IMR-90 (cell line): ENCODE data around the gene RSRC1.

ENCODE experiments used
- BHLHE40 ChIP-seq: fragments of 150-350 bp; IDR thresholded peaks from 2 replicates; pipeline ENCODE4 v1.6.1; 2016; ENCODE audit warnings: mild to moderate bottlenecking, low read depth, low read length
- CEBPB ChIP-seq: IDR thresholded peaks from 2 replicates; pipeline ENCODE4 v1.6.1; 2012; ENCODE audit warnings: low read depth, low read length, improper control_type of control experiment
- CHD1 ChIP-seq: IDR thresholded peaks from 2 replicates; pipeline ENCODE4 v1.6.1; 2012; ENCODE audit warnings: low read depth, low read length, improper control_type of control experiment
- MAFK ChIP-seq: IDR thresholded peaks from 2 replicates; pipeline ENCODE4 v1.6.1; 2012; ENCODE audit warnings: low read depth, low read length, improper control_type of control experiment
- MAZ ChIP-seq: IDR thresholded peaks from 2 replicates; pipeline ENCODE4 v1.6.1; 2012; ENCODE audit warnings: low read depth, mild to moderate bottlenecking, low read length, improper control_type of control experiment, moderate library complexity, borderline replicate concordance
- MXI1 ChIP-seq: IDR thresholded peaks from 2 replicates; pipeline ENCODE4 v1.6.1; 2012; ENCODE audit warnings: low read depth, mild to moderate bottlenecking, low read length, moderate library complexity, borderline replicate concordance
- NFE2L2 ChIP-seq: fragments of 150-350 bp; IDR thresholded peaks from 2 replicates; pipeline ENCODE4 v1.6.1; 2016; ENCODE audit warnings: low read depth, mild to moderate bottlenecking, low read length
- POLR2A ChIP-seq: IDR thresholded peaks from 2 replicates; pipeline ENCODE4 v1.6.1; 2012; ENCODE audit warnings: mild to moderate bottlenecking, low read depth, low read length
- RAD21 ChIP-seq: IDR thresholded peaks from 2 replicates; pipeline ENCODE4 v1.6.1; 2012; ENCODE audit warnings: low read length, improper control_type of control experiment
- RCOR1 ChIP-seq: IDR thresholded peaks from 2 replicates; pipeline ENCODE4 v1.6.1; 2012; ENCODE audit warnings: mild to moderate bottlenecking, low read length, improper control_type of control experiment; ENCODE audit not compliant: insufficient replicate concordance
- RFX5 ChIP-seq: IDR thresholded peaks from 2 replicates; pipeline ENCODE4 v1.8.0; 2012; ENCODE audit warnings: low read depth, mild to moderate bottlenecking, low read length, moderate library complexity
- TF ChIP-seq, protein P1 (sequence below): fragments of 150-350 bp; IDR thresholded peaks from 2 replicates; pipeline ENCODE4 v1.6.1; 2017; ENCODE audit warnings: mild to moderate bottlenecking, antibody characterized with exemption, low read length, low read depth
- TF ChIP-seq, protein P2 (sequence below): conservative IDR thresholded peaks from 2 replicates; pipeline ENCODE4 v1.5.1; 2012; ENCODE audit warnings: mild to moderate bottlenecking, low read depth, low read length, improper control_type of control experiment
- TF ChIP-seq, protein P3 (sequence below): fragments of 150-350 bp; IDR thresholded peaks from 2 replicates; pipeline ENCODE4 v1.6.1; 2016; ENCODE audit warnings: low read depth, mild to moderate bottlenecking, low read length, moderate library complexity, borderline replicate concordance

DNA sequence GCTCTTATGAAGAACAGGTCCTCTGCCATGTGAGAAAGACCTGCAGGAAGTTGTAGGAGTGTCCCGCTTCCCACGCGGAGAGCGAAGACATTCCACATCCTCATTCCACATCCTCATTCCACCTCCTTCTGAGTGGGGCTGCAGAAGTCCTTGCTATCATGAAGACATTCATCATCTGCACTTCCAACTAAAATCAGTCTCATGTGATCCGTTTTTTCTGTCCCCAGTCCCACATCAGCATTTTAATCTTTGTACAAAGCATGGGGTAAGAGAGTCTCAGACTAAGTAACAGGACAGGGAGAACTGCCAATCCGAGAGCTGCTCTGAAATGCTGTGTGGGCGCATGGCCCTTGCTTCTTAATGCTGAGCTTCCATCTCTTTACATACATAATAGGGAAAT, 227.2 kb downstream of the RSRC1 start:
- TF ChIP-seq, protein P1, sequence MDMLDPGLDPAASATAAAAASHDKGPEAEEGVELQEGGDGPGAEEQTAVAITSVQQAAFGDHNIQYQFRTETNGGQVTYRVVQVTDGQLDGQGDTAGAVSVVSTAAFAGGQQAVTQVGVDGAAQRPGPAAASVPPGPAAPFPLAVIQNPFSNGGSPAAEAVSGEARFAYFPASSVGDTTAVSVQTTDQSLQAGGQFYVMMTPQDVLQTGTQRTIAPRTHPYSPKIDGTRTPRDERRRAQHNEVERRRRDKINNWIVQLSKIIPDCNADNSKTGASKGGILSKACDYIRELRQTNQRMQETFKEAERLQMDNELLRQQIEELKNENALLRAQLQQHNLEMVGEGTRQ = no peak
- TF ChIP-seq, protein P2, sequence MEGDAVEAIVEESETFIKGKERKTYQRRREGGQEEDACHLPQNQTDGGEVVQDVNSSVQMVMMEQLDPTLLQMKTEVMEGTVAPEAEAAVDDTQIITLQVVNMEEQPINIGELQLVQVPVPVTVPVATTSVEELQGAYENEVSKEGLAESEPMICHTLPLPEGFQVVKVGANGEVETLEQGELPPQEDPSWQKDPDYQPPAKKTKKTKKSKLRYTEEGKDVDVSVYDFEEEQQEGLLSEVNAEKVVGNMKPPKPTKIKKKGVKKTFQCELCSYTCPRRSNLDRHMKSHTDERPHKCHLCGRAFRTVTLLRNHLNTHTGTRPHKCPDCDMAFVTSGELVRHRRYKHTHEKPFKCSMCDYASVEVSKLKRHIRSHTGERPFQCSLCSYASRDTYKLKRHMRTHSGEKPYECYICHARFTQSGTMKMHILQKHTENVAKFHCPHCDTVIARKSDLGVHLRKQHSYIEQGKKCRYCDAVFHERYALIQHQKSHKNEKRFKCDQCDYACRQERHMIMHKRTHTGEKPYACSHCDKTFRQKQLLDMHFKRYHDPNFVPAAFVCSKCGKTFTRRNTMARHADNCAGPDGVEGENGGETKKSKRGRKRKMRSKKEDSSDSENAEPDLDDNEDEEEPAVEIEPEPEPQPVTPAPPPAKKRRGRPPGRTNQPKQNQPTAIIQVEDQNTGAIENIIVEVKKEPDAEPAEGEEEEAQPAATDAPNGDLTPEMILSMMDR = no peak
- TF ChIP-seq RFX5 = no peak
- no peak for TF ChIP-seq POLR2A
- no peak for TF ChIP-seq RAD21
- TF ChIP-seq CHD1 = no peak
- no peak for TF ChIP-seq MAZ
- TF ChIP-seq CEBPB = no peak
- TF ChIP-seq, protein P3, sequence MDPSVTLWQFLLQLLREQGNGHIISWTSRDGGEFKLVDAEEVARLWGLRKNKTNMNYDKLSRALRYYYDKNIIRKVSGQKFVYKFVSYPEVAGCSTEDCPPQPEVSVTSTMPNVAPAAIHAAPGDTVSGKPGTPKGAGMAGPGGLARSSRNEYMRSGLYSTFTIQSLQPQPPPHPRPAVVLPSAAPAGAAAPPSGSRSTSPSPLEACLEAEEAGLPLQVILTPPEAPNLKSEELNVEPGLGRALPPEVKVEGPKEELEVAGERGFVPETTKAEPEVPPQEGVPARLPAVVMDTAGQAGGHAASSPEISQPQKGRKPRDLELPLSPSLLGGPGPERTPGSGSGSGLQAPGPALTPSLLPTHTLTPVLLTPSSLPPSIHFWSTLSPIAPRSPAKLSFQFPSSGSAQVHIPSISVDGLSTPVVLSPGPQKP = no peak
- TF ChIP-seq MXI1 = no peak
- no peak for TF ChIP-seq BHLHE40
- TF ChIP-seq MAFK = no peak
- TF ChIP-seq NFE2L2 = no peak
- no peak for TF ChIP-seq RCOR1
